Non-pigmented ciliary epithelial cell (primary cell): ENCODE results near the gene MYO1C.

Experiments
- DNase-seq: peaks from one replicate; pipeline ENCODE4 v3.0.0-alpha.2; 2010; ENCODE audit warnings: low read depth

Gene MYO1C

GRCh38 chr17:1506649-1507267 is 14.3 kb upstream of the MYO1C start:
- no peak for DNase-seq

GRCh38 chr17:1505586-1505985 is 13.1 kb upstream of the MYO1C start:
- no peak for DNase-seq

- no peak for DNase-seq
Observed at GRCh38 chr17:1504866-1505265, 12.4 kb upstream of the MYO1C start.

- DNase-seq, result no peak
Observed at GRCh38 chr17:1503699-1504098, 11.2 kb upstream of the MYO1C start.

GRCh38 chr17:1498869-1499268 is 6.4 kb upstream of the MYO1C start:
- DNase-seq, result peak; percentile 24

- no peak for DNase-seq
Observed at GRCh38 chr17:1498233-1498632, 5.7 kb upstream of the MYO1C start.

GRCh38 chr17:1497831-1498230 is 5.3 kb upstream of the MYO1C start:
- no peak for DNase-seq

GRCh38 chr17:1496869-1497268 is 4.4 kb upstream of the MYO1C start:
- DNase-seq, result no peak

- DNase-seq, result no peak
Observed at GRCh38 chr17:1495265-1495989, 2.9 kb upstream of the MYO1C start.

- DNase-seq, result no peak
Observed at GRCh38 chr17:1494736-1495253, 2.3 kb upstream of the MYO1C start.

GRCh38 chr17:1494203-1494602 is 1.7 kb upstream of the MYO1C start:
- DNase-seq, result no peak

- DNase-seq, result no peak
Observed at GRCh38 chr17:1493291-1493980, 950 bp upstream of the MYO1C start.

- DNase-seq, result no peak
Observed at GRCh38 chr17:1491443-1492248, 840 bp downstream of the MYO1C start.

GRCh38 chr17:1490643-1491442 is 1.6 kb downstream of the MYO1C start:
- no peak for DNase-seq

GRCh38 chr17:1488826-1489270 is 3.6 kb downstream of the MYO1C start:
- no peak for DNase-seq

- DNase-seq, result peak; percentile 38
Observed at GRCh38 chr17:1487939-1488825, 4.3 kb downstream of the MYO1C start.

GRCh38 chr17:1486802-1487695 is 5.4 kb downstream of the MYO1C start:
- DNase-seq, result no peak

GRCh38 chr17:1485423-1486376 is 6.8 kb downstream of the MYO1C start:
- no peak for DNase-seq
